HG03108 (cell line): ENCODE measurements around the gene ZC3H18.

Experiments
- ATAC-seq: cut with Tn5 transposase; IDR thresholded peaks from one replicate; pipeline ENCODE4 v1.9.1; 2021; ENCODE audit warnings: moderate library complexity; ENCODE audit not compliant: unreplicated experiment

Gene ZC3H18

GRCh38 chr16:88578446-88579313 lies 8.5 kb downstream of the ZC3H18 start:
- ATAC-seq: no peak

GRCh38 chr16:88580371-88580770 lies 10.2 kb downstream of the ZC3H18 start:
- ATAC-seq: no peak

GRCh38 chr16:88581033-88581432 lies 10.8 kb downstream of the ZC3H18 start:
- no peak for ATAC-seq

GRCh38 chr16:88582912-88583575 lies 12.8 kb downstream of the ZC3H18 start:
- no peak for ATAC-seq

- ATAC-seq: no peak
Measured at GRCh38 chr16:88584676-88585075, 14.5 kb downstream of the ZC3H18 start.

- no peak for ATAC-seq
Measured at GRCh38 chr16:88585269-88585668, 15.1 kb downstream of the ZC3H18 start.

- ATAC-seq: no peak
Measured at GRCh38 chr16:88585927-88586581, 15.9 kb downstream of the ZC3H18 start.

GRCh38 chr16:88588148-88588547 lies 17.9 kb downstream of the ZC3H18 start:
- ATAC-seq: no peak

- ATAC-seq: no peak
Measured at GRCh38 chr16:88588754-88589153, 18.6 kb downstream of the ZC3H18 start.

- ATAC-seq: no peak
Measured at GRCh38 chr16:88589441-88589840, 19.2 kb downstream of the ZC3H18 start.

GRCh38 chr16:88591577-88592021 lies 21.4 kb downstream of the ZC3H18 start:
- ATAC-seq: no peak

GRCh38 chr16:88593061-88593460 lies 22.9 kb downstream of the ZC3H18 start:
- ATAC-seq: no peak

GRCh38 chr16:88593489-88593888 lies 23.3 kb downstream of the ZC3H18 start:
- no peak for ATAC-seq

- ATAC-seq: no peak
Measured at GRCh38 chr16:88593910-88594309, 23.7 kb downstream of the ZC3H18 start.

GRCh38 chr16:88595101-88595500 lies 24.9 kb downstream of the ZC3H18 start:
- no peak for ATAC-seq

- ATAC-seq: no peak
Measured at GRCh38 chr16:88595921-88596320, 25.7 kb downstream of the ZC3H18 start.

GRCh38 chr16:88596483-88596882 lies 26.3 kb downstream of the ZC3H18 start:
- no peak for ATAC-seq

GRCh38 chr16:88597856-88598491 lies 27.8 kb downstream of the ZC3H18 start:
- ATAC-seq: no peak

- no peak for ATAC-seq
Measured at GRCh38 chr16:88599092-88599733, 29.0 kb downstream of the ZC3H18 start.

GRCh38 chr16:88599825-88600538 lies 29.8 kb downstream of the ZC3H18 start:
- no peak for ATAC-seq
